Amniotic epithelial cell (primary cell): ENCODE measurements around the gene MYBPC1.
A peak's percentile ranks its signal among the peaks of the same experiment; 100 is the strongest.

Source experiments
- DNase-seq: peaks from one replicate; pipeline ENCODE4 v3.0.0-alpha.2; 2010; ENCODE audit warnings: low read depth

Gene MYBPC1

GRCh38 chr12:101599771-101600484 is 5.2 kb downstream of the MYBPC1 start:
- DNase-seq: no peak

GRCh38 chr12:101604132-101604531 is 9.4 kb downstream of the MYBPC1 start:
- DNase-seq: no peak

- no peak for DNase-seq
Measured at GRCh38 chr12:101607894-101608293, 13.1 kb downstream of the MYBPC1 start.

GRCh38 chr12:101608301-101609133 is 13.7 kb downstream of the MYBPC1 start:
- no peak for DNase-seq

GRCh38 chr12:101609198-101609597 is 14.4 kb downstream of the MYBPC1 start:
- no peak for DNase-seq

- DNase-seq: peak; percentile 1
Measured at GRCh38 chr12:101612160-101612916, 17.6 kb downstream of the MYBPC1 start.

- DNase-seq: peak; percentile 1
Measured at GRCh38 chr12:101616027-101616494, 21.3 kb downstream of the MYBPC1 start.

- no peak for DNase-seq
Measured at GRCh38 chr12:101619026-101619786, 24.4 kb downstream of the MYBPC1 start.

- DNase-seq: no peak
Measured at GRCh38 chr12:101619858-101620761, 25.3 kb downstream of the MYBPC1 start.

- no peak for DNase-seq
Measured at GRCh38 chr12:101620762-101621133, 26.0 kb downstream of the MYBPC1 start.

GRCh38 chr12:101628676-101629075 is 33.9 kb downstream of the MYBPC1 start:
- DNase-seq: no peak

GRCh38 chr12:101634724-101635123 is 40.0 kb downstream of the MYBPC1 start:
- DNase-seq: no peak

- no peak for DNase-seq
Measured at GRCh38 chr12:101637936-101638335, 43.2 kb downstream of the MYBPC1 start.

GRCh38 chr12:101642115-101643067 is 47.6 kb downstream of the MYBPC1 start:
- no peak for DNase-seq

- no peak for DNase-seq
Measured at GRCh38 chr12:101647711-101648110, 52.9 kb downstream of the MYBPC1 start.

- no peak for DNase-seq
Measured at GRCh38 chr12:101648195-101648594, 53.4 kb downstream of the MYBPC1 start.

GRCh38 chr12:101650346-101651117 is 55.8 kb downstream of the MYBPC1 start:
- no peak for DNase-seq

GRCh38 chr12:101653030-101653429 is 58.3 kb downstream of the MYBPC1 start:
- no peak for DNase-seq

- no peak for DNase-seq
Measured at GRCh38 chr12:101653503-101653902, 58.7 kb downstream of the MYBPC1 start.
